Measurements from ENCODE around the gene MYLIP. TPM values are rescaled to one million over a fixed set of nuclear protein-coding genes. Genes with fewer than 3 reads are reported as not detected.

MYLIP gene
- total RNA-seq, 1 experiment from 2014 or later, result 10.5 TPM

GRCh38 chr6:16106991-16107787 is 21.7 kb upstream of the MYLIP start:
- no peak for DNase-seq (ENCODE audit: low read depth)

DNA sequence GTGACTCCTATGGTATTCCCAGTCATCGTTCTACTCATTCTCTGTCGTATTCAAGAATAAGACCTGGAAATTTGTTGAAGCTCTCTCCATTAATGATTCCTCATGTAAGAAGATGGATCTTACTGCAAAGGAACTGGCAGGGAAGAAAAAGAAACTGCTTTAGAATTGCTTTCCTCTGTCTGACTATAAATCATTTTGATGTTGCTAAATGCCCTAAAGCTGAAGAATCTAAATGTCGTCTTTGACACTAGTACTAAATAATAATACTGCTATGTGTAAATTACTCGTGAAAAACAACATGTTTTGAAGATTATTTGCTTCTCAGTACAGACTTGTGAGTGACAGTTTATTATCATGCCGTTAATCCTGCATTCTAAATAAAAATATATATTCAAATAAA is 20.5 kb upstream of the MYLIP start:
- DNase-seq (ENCODE audit: low read depth), result no peak

DNA sequence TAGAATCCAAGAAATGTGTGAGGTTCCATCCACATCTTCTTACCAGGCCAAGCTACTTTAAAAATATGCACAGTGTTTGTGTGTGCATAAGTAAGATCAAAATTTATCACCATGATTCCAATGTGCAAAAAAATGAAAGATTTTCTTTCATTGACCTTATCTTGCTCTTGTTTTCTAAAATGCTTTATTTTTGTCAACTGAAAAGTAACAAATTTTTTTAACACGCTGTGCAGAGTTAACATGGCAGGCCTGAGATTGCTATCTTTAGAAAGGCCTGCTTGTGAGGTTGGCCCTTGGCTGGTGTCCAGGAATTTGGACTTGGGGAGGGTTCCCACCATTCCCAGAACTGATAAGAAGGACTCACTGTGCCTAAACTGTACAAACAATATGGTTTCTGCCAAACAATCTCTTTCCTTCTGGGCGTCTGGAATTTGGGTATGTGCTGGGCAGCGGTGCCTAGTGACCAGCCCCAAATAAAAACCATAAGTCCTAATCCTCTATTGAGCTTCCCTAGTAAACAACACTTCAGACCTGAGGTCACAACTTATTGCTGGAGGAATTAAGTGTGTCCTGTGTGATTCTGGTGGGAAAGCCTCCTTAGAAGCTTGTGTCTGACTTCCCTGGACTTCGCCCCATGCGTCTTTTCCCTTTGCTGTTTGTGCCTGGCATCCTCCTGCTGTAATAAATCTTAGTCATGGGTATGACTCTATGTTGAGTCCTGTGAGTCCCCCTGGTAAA is 19.8 kb upstream of the MYLIP start:
- peak; percentile 22 for DNase-seq (ENCODE audit: low read depth)

- DNase-seq (ENCODE audit: low read depth), result no peak
Measured at GRCh38 chr6:16109659-16110305, 19.1 kb upstream of the MYLIP start.

DNA sequence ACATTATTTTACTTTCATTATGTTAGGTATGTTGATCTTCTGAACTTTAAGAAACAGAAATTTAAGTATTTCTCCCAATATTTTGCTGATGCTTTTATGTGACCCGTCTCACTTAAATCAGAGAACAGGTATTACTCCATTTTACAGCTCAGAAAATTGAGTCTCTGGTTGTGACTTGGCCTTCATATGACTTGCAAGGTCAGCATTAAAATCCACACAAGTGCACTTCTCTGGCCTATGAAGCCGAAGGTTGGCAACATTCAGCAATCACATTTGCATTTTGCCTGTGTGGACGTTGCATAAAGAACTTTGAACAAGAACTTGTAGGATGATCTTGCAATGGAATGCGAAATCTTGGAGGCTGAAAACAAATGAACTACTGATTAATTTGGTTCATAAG is 10.1 kb upstream of the MYLIP start:
- DNase-seq (ENCODE audit: low read depth), result no peak

DNA sequence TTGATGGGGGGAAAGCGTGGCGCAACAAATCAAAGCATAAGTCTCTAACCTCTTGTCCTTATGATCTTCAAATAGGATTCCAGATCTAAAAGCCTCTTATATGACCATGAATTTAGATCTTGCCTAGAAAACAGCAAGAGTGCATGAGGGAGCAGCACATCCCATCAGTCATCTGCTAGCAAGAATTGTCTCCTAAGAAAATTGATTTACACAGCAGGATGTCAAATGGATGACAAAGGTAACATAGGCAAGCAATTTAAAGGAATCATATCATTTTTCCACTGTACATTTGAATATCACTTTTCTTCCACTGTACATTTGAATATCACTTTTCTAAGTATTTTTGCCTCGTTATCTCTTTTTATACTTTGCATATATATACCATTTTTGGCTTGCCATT is 7.5 kb upstream of the MYLIP start:
- DNase-seq (ENCODE audit: low read depth), result no peak

- no peak for DNase-seq (ENCODE audit: low read depth)
Measured at GRCh38 chr6:16122197-16122596, 6.7 kb upstream of the MYLIP start.

DNA sequence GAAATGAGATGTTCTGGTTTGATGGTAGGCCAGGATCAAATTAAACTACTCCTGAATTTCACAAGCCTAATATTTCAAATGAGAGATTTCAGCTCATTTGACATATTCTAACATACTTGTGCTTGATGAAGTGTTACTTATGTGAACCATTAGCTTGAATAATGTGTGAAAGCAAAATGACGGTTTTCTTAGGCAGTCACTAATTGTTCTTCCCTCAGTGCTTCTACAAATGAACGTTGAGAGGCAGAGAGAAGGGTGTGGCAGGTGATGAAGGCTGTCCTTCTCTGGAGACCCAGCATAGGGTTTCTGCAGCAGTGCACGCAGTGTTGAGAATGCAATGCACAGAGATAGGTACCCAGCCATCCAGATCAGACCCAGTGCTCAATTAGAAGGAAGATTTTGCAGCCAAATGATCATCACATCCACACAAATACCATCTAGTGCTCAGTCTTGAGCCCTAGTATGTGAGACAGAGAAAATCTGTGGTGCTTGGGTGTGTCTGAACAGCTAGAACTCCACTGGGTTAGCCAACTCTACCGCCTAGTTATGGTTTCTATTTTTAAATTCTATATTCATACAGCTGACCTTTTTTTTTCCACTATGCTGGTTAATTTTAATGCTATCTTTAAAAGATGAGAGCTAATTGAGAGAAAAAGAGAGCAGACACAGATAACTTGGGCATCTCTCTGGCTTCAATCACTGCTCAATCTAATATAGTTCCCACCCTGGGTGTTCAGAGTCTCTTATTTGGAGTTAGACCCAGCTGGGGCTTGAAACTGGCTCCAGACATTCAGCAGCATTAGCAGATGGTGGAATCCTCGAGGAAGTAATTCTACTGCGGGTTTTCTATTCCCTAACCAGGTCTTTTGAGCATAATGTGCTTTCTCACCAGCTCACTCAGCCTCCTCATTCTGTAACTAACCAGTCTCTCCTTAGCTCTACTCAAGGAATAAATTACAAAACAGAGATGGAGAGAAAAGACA is 4.4 kb upstream of the MYLIP start:
- no peak for DNase-seq (ENCODE audit: low read depth)

DNA sequence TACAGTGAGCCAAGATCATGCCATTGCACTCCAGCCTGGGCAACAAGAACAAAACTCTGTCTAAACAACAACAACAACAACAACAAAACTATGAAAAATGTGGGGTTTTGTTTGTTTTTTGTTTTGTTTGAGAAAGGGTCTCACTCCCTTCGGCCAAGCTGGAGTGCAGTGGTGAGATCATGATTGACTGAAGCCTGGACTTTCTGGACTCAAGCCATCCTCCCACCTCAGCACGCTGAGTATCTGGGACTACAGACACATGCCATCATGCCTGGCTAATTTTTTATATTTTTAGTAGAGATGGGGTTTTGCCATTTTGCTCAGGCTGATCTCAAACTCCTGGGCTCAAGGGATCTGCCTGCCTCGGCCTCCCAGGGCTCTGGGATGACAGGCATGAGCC is 2.8 kb upstream of the MYLIP start:
- no peak for DNase-seq (ENCODE audit: low read depth)

DNA sequence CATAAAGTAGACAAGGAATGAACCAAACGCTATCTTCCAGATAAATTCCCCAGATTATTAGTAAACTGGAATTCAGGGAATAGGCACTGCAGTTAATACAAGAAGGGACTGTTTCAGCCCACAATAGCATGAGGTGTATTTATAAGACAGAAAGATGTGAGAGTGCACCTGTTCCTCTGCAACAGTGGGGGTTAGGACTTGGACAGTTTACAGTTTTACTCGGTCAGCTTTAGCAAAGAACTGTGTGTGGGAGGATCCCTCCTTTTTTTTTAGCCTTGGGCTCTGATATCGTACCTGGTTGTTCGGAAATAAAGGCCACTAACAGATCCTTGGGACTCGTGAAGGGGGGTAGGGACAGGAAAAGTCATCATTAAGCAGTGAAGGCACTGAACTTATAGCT is 2.0 kb upstream of the MYLIP start:
- no peak for DNase-seq (ENCODE audit: low read depth)

DNA sequence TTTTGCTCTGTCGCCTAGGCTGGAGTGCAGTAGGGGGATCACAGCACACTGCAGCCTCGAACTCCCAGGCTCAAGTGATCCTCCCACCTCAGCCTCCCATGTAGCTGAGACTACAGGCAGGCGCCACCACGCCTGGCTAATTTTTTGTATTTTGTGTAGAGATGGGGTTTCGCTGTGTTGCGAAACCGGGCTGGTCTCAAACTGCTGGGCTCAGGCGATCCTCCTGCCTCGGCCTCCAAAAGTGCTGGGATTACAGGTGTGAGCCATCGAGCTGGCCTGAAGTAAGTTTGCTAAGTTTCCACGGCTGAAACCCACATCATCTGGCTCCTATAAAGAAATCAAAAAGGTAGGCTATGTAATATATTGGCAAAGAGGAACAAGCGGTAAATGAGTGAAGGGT is 1.4 kb upstream of the MYLIP start:
- DNase-seq (ENCODE audit: low read depth), result no peak

DNA sequence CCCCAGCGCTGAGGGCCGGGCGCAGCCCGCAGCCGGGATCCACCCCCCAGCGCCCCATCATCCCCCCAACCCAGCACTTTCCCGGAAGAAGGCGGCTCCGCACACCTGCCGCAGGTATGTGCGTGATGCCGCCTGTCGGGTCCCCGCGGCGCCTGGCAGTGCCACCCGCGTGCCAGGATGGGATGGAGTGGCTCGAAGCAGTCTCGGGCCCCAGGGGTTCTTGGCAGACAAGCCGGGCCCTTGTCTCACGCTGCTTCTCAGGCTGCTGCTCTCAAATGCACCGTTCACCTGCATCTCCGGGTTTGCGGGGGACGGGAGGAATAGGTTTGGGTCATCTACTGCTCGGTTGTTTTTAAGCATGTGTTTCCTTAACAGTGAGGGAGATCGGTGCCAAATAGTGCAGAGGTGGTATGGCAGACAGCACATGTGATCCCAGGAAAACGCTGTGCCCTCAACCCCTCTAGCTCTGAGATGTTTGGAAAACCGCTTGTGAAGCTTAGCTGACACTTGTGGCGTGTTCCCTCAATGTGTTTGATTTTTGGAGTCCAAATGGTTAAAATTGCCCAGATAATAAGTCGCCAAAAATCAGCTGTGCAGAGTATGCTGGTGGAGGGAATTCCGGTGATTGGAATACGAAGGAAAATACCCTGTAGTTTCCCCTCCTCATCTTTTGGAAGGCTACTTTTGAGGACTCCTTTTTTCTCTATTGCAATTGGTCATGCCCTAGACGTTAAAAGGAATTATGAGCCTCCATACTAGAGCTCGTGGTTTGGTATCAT is 926 bp downstream of the MYLIP start:
- DNase-seq (ENCODE audit: low read depth), result peak; percentile 53

DNA sequence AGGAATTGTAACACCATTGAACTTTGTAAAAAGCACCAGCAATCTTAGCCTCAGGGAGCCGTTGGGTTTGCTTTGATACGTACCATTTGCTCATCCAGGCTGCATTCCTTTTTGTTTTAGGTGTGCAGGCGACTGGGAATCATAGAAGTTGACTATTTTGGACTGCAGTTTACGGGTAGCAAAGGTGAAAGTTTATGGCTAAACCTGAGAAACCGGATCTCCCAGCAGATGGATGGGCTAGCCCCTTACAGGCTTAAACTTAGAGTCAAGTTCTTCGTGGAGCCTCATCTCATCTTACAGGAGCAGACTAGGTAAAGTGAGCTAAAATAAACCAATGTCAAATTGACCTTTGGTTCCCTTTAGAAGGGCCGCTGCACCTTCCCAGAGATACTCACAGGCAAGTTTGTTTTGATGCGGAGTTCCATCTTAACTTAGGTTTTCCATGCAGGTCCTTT is 1.6 kb downstream of the MYLIP start:
- DNase-seq (ENCODE audit: low read depth), result no peak

DNA sequence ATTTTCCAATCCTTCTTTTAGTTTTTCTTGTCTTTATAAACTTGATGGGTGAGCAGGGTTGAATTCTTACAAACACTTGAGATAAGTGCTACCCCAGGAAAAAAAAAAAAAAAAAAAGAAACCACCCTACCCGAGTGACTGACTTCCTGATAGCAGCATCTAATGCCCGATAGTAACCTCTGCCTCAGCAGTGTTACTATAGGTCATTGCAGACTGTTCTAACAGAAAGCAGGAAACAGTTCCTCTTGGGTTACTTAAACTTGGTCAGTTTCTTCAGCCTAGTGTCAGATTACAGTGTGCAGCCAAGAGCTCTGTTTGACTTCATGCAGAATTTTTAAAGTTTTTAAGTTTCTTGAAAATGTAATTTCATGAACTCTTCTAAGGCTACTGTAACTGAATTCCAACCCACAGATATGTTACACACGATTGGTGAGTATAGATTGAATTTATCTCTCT is 2.1 kb downstream of the MYLIP start:
- peak; percentile 80 for DNase-seq (ENCODE audit: low read depth)

GRCh38 chr6:16132909-16133308 is 4.0 kb downstream of the MYLIP start:
- DNase-seq (ENCODE audit: low read depth), result no peak

DNA sequence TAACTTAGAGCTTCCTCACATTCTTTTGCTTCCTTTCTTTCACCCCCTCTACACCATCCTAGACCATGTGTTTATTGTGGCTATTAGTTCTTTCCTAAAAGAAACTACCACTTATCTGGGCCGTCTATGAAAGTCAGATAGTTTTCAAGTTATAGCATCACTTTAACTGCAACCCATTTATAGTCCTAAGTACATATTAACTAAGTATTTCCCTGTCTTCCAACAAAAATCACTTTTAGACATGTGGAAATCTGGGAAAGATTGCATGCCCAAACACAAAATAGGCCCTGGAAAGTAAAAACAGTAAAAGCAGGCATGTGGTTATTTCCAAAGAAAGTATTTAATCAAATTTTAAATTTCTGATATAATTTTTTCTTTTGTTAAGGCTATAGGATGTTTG is 5.5 kb downstream of the MYLIP start:
- no peak for DNase-seq (ENCODE audit: low read depth)

GRCh38 chr6:16135066-16135465 is 6.2 kb downstream of the MYLIP start:
- DNase-seq (ENCODE audit: low read depth), result no peak

- DNase-seq (ENCODE audit: low read depth), result no peak
Measured at GRCh38 chr6:16136091-16136490, 7.2 kb downstream of the MYLIP start.

GRCh38 chr6:16136621-16137450 is 8.0 kb downstream of the MYLIP start:
- peak; percentile 88 for DNase-seq (ENCODE audit: low read depth)

GRCh38 chr6:16137451-16137801 is 8.5 kb downstream of the MYLIP start:
- no peak for DNase-seq (ENCODE audit: low read depth)

All from Daoy (cell line).